NCI-H748 treated with DMSO at 0.1 percent for 48 hours (cell line): ENCODE results near the gene TMEM234.

Experiments
- DNase-seq: peaks from one replicate; lab custom pipeline; 2025; lab: John Stamatoyannopoulos, UW

The TMEM234 gene

GRCh38 chr1:32239790-32240139 lies 17.6 kb upstream of the TMEM234 start:
- DNase-seq, result peak; percentile 13

- no peak for DNase-seq
Measured at GRCh38 chr1:32239337-32239736, 17.2 kb upstream of the TMEM234 start.

DNA sequence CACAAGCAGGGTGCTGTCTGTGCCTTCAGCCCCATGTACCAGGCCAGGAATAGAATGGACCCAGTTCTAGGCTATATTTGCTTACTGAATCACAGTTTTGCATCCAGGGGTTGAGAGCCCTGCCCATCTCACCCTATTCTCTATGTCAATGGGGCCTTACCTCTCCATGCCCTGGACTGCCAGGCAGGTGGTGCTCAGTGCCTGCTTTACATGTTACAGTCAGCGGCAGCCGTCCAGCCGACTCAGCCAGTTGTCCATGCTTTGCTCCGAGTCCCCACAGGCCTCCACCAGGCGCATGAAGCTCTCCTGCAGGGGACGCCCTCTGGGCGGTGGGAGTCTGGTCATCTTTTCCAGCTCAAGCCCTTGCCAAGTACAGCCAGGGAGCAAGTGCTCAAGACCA lies 12.6 kb upstream of the TMEM234 start:
- DNase-seq, result no peak

GRCh38 chr1:32232558-32233304 lies 10.6 kb upstream of the TMEM234 start:
- DNase-seq, result no peak

DNA sequence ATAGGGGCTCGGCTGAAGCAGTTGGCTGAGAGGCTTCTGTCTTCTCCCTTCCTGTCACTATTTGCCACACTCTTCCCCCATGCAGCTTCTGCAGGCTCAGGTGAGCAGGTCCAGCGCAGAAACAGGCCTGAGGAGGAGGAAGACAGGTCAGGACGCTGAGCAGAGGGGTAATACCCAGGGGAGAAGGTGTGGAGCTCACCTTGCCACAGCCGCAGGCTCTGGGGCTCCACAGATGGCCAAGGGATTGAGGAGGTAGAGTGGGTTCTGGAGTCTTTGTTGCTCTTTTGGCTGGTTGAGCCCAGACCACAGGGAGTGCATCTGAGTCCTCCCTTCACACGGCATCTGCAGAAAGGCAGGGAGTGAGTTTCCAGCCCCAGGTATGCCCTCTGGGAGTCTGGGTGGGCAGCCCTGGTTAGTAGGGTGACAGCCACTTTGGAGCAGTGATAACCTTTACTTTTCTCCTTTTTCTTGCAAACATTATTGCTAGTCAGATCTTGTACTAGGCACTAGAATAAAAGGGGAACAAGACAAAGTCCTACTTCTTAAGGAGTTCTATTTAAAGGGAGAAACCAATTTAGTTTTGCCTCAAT lies 9.8 kb upstream of the TMEM234 start:
- DNase-seq, result no peak

- DNase-seq, result no peak
Measured at GRCh38 chr1:32228771-32229170, 6.6 kb upstream of the TMEM234 start.

DNA sequence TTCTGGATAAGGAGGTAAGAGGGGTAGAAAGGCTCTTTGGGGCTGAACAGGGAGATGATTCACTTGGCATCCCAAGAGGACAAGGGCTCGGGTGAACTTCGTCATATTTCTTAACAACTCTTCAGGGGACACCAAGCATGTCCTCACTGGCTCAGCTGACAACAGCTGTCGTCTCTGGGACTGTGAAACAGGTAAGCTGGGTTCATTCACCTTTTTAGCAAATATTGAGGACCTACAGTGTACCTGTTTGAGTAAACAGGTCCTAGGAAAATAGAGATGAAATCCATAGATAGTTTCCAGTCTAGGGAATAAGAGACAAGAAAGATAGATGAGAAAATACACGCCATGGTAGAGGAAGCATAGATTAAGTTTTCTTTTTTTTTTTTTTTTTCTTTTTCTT lies 2.1 kb upstream of the TMEM234 start:
- DNase-seq, result no peak

- no peak for DNase-seq
Measured at GRCh38 chr1:32223683-32224082, 1.5 kb upstream of the TMEM234 start.

GRCh38 chr1:32221581-32221979 lies 573 bp downstream of the TMEM234 start:
- DNase-seq, result no peak

DNA sequence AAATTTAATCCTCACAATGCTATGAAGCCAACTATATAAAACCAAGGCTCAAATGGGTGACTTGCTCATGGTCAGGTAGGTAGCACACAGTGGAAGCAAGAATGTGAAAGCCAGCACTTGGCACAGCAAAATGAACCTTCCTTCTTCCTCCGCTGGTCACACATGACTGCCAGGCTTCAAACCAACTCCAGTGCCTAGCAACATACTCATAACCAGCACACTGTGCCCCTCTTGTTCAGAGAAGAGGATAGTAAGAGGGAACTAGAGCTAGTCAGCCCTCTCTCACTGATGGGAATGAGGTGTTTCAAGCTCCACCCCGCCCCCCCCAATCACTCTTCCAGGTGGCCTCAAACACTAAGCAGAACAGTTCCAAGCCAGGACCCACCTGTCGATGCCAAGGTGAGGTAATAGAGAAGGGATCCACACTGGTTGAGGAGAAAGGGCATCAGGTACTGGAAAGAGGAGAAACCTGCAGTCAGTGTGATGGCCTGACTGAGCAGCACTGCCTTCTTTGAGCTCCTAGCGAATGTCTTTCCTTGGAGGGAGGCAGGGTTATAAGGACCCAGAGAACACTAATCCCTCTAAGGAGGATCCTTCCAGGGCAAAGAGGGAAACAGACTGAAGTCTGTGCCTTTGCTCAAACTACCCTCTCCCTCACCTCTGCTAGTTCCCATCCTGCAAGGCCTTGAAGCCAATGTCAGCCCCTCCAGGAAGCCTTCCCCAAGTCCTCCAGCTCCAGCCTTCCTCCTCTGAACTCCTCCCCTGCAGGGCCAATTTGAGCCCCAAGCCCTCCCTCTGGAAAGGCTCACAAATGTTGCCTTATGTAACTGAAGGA lies 1.2 kb downstream of the TMEM234 start:
- DNase-seq, result no peak

DNA sequence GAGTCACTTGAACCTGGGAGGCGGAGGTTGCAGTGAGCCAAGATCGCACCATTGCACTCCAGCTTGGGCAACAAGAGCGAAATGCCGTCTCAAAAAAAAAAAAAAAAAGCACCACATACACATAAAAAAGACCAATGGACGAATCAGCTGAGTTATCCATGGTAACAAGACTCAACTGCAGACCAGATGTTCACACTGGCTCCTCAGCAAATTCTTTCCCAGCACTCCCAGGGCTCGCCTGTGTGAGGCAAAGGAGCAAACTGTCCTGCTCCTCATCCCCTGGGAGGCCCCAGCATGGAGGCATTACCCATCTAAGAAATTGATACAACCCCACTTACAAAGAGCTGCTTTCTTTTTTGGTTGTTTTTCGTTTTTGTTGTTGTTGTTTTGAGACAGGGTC lies 3.1 kb downstream of the TMEM234 start:
- DNase-seq, result no peak

GRCh38 chr1:32216566-32216965 lies 5.6 kb downstream of the TMEM234 start:
- DNase-seq, result no peak

DNA sequence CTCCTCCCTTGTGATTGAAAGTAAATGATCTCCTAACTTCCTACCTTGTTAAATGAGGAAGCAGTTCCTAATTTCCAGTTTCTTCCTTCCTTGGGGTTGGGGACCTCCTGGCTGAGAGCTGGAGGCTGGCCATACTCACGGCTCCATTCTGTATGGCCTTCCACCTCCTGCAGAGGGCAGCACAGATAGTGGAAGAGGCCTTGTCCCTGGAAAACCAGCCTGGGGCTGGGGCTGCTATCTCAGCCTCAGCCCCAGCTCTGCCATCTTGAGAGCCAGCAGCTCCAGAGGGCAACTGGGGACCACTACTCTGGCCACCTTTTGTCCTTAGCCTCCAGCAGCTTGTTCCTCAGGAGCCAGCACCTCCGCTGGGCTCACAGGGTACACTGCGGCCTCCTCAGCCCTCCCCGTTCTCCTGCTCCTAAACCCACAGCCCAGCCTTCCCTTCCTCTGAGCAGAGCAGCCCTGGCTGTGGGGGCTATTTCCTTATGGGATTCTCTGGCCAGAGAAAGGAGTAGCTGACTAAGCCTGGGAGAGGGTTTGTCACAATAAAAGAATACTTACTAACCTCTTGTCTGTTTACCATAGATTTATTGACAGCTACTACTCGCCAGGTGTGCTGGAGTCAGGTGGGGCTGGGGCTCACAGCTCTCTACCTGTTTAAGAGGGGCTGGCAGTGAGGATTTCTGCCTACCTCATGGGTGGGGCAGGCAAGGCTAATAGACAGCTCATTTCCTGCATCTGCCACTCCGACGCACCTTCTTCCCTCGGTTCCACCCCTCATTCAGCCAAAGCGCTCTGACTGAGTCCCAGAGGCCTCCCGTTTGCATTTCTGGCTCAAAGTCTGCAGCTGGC lies 6.3 kb downstream of the TMEM234 start:
- DNase-seq, result no peak

- DNase-seq, result peak; percentile 57
Measured at GRCh38 chr1:32208891-32209328, 13.2 kb downstream of the TMEM234 start, which contains the start of gene DCDC2B. DCDC2B (plus strand) TSS chr1:32209089; CDS start chr1:32209094, 5 bp downstream.

DNA sequence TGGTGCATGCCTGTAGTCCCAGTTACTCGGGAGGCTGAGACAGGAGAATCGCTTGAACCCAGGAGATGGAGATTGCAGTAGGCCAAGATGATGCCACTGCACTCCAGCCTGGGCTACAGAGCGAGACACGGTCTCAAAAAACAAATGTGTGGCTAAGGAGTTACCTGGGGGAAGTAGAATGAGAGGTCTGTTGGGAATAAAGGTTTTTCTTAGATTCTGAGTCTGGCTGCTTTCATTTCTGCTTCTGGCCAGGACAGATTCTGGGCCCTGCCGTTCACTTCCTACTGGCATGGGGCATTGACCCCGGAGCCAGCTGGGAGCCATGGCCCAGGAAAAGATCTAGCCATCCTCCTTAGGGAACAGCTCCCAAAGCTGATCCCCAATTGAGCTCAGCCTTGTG lies 13.7 kb downstream of the TMEM234 start:
- DNase-seq, result no peak

DNA sequence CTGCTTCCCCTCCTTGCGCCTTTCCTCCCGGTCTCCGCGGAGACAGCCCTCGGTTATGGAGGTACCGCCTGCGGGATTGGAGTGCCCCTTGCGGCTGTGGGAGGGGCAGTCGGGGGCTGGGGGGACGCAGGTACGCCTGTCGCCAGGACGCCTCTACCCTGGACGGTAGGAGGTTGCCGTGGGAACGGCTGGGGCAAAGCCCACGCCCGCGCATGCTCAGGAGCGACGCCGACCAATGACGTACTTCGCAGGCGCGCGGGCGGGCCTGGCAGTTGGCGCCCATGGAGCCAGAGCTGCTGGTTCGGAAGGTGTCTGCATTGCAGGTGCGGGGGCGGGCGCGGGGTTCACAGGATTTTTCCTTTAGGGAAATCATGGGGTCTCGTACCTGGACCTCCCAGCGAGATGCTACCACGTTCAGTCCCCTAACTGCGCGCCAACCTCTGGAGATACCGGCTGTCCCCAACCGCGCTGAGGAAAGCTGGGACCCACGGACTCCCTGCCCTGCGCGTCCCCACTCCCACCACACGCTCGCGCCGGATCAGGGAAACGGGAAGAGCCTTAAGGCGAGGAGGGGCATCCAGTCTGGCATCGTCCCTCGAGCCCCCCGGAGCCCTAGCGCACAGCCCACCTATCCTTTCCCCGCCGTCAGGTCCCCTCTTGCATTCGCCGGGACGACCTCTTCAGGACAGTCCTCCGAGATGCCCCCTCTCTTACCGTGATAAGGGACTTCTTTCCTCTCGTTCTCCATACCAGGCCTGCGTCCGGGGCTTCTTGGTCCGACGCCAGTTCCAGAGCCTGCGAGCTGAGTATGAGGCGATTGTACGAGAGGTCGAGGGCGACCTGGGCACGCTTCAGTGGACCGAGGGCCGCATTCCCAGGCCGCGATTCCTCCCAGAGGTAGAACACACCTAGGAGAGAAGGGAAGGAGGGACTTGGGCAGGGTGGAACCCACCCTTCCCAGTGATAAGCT lies 16.5 kb downstream of the TMEM234 start, which contains the start of gene IQCC:
IQCC (plus strand) TSS at position 271 of the 970 bp plus-strand sequence; CDS start at position 282, 11 bp downstream.
- DNase-seq, result peak; percentile 79

- DNase-seq, result peak; percentile 17
Measured at GRCh38 chr1:32204943-32205361, 17.2 kb downstream of the TMEM234 start.

DNA sequence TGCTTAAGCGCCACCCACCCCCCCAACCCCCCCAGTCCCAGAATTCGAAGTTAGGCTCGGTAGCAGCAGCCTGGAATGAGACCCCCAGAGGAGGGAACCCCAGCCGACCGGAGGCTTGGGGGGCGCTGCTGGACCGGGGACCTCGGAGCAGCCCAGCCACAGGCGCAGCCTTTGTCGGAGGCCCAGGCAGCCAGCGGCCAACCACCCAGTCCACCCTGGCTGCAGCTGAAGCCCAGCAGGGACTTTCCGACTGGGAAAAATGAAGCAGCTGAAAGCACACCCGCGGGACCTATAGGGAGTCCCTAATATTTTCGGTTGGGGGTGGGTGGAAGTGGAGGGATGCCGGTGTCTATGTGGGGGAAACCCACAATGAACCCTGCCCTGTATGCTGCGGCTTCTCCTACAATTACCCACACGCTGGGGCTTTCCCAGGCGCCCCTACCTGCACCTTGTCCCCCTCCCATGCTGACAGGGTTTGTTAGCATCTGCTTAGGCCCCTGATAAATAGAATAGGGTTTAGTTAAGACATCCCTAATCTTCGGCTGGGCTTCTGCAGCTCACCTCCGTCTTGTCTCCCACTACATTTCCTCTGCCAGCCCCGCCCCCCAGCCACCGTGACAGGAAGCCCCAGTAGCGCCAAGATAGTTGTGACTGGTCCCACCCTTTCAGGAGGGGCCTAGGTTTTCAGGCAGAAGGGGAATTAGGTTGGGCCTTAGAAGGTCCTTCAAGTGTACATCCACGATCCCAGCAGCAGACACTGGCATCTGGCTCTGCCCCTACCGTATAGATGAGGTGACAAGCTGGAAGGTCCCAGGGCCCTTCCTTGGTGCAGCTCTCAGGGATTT lies 20.9 kb downstream of the TMEM234 start:
- DNase-seq, result no peak

DNA sequence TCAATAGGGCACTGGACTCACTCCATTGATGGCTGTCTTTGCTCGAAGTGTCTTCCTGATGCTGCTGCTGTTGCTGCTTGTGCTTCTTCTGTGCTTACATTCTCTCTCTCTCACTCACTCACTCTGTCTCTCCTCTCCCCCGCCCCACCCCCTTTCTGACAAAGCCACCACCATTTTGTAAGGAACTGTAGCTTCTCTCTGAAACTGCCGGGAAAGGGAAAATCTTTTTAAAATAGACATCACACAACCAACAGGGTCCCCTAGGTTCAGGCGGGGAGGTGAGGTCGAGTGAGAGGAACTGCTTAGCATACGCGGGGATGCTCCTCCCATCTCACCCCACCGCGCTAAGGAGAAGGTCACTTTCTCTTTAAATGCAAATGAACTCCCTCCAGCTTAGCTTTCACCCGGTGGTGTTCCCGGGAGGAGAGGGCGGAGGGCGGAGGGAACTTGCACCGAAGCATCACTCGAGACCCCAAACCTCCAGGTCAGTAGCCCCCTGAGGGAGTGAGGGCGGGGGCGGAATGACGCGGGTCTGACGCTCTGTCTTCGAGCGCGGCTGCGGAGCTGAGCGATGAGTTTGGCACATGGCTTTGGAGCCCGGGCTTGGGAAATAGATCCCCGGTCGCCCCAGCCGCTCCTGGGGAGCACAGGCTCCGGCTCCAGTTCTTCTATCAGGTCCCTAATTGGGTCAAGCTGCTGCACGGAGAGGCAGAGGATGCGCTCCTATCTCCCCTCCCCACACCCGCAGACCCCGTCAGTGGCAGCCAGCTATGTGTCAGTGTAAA lies 21.7 kb downstream of the TMEM234 start, which contains the start of gene CCDC28B:
CCDC28B (plus strand) TSS at position 370 of the 785 bp plus-strand sequence. CDS start 1,341 bp downstream, outside the sequence.
- peak; percentile 67 for DNase-seq
